NCI-H2171 (cell line): ENCODE results near the gene SLC16A10.

Experiments used
- DNase-seq: peaks from one replicate; lab custom pipeline; 2025; lab: John Stamatoyannopoulos, UW

The SLC16A10 gene

DNA sequence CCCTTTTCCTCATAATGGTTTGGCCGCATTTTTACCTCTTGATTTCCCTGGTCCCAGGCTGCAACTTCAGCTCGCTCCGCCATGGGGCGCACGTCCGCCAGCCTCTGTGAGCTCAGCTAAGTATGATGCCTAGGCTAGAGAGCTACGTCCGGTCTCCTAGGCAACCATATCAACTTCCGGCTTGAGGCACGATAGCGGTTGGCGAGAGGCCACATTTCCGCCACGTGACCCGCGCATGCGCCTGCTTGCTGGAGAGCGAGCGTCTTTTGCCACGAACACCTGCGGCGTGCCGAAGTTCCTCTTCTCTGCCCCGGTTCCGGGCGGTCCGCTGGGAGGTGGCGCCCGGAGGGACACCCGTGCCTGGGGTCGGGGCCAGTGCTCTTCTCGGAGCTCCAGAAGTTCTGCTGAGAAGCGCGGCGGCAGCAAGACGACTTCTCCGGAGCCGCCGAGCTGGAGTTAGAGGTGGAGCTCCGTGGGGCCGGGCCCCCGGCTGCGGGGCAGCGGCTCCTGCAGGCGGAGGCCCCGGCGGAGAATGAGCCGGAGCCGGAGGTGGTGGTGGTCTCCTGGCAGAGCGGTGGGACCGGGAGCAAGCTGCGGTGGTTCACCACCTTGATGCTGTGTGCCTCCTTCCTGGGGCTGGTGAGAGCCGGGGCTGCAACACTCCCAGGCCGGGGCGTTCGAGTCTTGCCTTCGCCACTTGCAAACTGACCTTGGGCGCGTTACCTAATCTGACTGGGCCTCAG, 172.0 kb downstream of the SLC16A10 start:
- peak; percentile 99 for DNase-seq

GRCh38 chr6:111260570-111261298, 173.4 kb downstream of the SLC16A10 start:
- DNase-seq = no peak

GRCh38 chr6:111263837-111264236, 176.5 kb downstream of the SLC16A10 start:
- no peak for DNase-seq

DNA sequence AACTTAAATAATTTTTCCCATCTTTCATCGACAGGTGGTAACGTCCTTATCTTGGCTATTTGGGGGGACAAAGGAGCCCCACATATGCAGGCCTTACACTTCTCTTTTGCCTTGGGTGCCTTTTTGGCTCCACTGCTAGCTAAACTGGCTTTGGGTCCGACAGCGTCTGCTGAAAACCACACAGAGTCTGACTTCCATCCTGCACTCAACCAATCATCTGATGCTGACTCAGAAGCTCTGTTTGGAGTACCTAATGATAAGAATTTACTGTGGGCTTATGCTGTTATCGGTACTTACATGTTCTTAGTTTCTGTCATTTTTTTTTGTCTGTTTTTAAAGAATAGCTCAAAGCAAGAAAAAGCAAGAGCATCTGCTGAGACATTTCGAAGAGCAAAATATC, 178.5 kb downstream of the SLC16A10 start:
- no peak for DNase-seq

DNA sequence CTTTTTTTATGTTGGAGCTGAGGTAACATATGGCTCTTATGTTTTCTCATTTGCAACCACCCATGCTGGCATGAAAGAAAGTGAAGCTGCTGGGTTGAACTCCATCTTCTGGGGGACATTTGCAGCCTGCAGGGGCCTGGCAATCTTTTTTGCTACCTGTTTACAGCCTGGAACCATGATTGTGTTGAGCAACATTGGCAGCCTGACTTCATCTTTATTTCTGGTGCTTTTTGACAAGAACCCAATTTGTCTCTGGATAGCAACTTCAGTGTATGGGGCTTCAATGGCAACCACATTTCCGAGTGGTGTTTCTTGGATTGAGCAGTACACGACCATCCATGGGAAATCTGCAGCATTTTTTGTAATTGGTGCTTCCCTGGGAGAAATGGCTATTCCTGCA, 179.0 kb downstream of the SLC16A10 start:
- no peak for DNase-seq

DNA sequence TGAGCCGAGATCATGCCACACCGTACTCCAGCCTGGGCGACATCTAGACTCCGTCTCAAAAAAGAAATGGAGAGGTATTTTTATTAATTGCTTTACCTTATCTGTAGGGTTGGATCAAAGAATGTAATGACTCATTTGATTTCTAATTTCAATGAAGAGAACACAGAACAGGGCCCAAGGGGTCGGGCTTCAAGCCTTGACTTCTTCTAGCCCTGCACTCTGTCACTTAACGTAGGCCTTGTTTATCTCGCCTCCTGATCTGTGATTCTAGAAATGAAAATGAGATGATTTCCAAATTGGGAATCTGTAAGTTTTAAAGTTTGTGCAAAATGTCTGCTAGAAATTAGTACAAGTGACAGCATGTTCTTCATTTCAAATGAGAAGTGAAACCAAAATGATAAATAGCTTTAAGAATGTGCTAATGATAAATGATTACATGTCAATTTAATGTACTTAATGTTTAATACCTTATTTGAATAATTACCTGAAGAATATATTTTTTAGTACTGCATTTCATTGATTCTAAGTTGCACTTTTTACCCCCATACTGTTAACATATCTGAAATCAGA, 180.5 kb downstream of the SLC16A10 start:
- no peak for DNase-seq

DNA sequence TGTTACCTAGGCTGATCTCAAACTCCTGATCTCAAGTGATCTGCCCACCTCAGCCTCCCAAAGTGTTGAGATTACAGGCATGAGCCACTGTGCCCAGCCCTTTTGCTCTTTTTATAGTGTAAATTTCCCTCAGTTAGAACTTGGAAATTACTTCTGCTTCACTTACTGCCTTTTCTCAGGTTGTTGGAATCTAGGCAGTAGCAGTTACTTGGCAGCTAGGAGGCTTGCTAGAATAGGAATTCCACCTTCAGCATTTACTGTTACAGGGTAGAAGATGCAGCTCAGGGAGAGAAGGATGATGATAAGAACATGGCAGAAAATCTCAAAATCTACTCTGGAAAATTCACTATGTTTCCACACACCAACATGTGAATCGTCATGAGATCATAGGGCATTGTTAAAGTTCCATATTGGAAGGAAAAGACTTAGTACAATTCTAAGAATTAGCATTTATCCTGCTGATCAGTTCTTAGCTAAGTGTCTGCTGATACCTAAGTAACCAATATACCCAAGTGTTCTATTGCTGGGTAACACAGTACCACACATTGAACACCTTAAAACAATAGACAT, 182.2 kb downstream of the SLC16A10 start:
- DNase-seq = no peak

GRCh38 chr6:111270121-111270520, 182.8 kb downstream of the SLC16A10 start:
- DNase-seq = no peak

DNA sequence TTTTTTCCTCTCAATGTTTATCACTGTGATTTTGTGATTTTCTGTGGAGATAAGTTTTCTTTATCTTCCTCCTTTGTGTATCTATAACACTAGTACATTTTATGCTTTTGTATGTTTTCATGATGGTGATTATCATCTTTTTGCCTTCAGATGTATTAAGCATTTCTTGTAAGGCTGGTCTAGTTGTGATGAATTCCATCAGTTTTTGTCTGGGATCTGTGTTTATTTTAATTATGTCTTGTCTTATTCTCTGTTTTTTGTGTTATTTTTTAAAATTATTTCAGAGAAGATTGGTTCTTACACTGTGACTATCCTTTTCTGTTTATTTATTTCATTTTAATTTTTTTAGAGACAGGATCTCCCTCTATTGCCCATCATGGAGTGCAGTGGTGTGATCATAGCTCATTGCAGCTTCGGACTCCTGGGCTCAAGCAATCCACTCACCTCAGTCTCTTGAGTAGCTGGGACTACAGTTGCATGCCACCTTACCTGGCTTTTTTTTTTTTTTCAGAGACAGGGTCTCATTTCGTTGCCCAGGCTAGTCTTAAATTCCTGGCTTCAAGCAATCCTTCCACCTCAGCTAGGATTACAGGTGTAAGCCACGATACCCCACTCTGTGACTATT, 187.4 kb downstream of the SLC16A10 start:
- DNase-seq = no peak

- no peak for DNase-seq
These were observed 189.0 kb downstream of the SLC16A10 start for GRCh38 chr6:111276335-111276734.

GRCh38 chr6:111276736-111277135, 189.4 kb downstream of the SLC16A10 start:
- no peak for DNase-seq

DNA sequence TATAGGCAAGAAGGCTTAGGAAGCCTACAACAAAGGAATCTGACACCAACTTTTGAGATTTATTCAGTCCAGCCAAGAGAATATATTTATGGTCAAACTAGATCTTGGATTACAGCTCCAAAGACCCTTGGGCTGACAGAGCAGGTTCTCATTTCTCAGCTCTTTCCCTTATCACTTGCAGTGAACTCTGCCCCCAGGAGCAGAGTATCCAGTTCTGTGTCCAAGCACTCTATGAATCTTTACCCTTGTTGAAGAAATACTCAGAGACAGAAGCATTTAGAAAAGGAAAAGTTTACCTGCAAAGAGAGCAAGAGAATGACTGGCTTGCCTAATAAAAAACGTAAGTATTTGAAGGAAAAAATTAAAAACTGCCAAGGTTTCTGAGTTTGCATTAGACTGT, 190.5 kb downstream of the SLC16A10 start:
- no peak for DNase-seq

DNA sequence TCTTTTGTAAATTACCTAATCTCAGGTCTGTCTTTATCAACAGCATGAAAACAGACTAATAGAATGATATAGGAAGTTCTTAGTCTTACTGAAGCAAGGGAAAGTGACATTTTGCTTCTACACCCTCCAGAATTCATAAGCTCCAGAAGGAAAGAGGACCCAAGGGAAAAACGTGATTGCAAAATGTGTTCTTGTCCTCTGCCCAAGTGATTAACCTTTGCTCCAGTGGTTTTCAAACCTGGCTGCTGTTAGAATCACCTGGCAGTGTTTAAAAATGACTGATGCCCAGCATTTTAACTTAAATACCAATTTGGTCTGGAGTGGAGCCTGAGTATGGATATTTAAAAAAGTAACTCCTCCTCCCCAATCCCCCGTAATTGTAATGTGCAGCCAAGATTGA, 191.4 kb downstream of the SLC16A10 start:
- no peak for DNase-seq

- no peak for DNase-seq
These were observed 193.2 kb downstream of the SLC16A10 start for GRCh38 chr6:111280445-111280955.
